Measurements from ENCODE around the gene NPAS3.

- TF ChIP-seq, protein P1, sequence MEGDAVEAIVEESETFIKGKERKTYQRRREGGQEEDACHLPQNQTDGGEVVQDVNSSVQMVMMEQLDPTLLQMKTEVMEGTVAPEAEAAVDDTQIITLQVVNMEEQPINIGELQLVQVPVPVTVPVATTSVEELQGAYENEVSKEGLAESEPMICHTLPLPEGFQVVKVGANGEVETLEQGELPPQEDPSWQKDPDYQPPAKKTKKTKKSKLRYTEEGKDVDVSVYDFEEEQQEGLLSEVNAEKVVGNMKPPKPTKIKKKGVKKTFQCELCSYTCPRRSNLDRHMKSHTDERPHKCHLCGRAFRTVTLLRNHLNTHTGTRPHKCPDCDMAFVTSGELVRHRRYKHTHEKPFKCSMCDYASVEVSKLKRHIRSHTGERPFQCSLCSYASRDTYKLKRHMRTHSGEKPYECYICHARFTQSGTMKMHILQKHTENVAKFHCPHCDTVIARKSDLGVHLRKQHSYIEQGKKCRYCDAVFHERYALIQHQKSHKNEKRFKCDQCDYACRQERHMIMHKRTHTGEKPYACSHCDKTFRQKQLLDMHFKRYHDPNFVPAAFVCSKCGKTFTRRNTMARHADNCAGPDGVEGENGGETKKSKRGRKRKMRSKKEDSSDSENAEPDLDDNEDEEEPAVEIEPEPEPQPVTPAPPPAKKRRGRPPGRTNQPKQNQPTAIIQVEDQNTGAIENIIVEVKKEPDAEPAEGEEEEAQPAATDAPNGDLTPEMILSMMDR (IDR thresholded peaks at IDR 0.05; ENCODE audit: low read length): no peak
- no peak for TF ChIP-seq EZH2 (optimal IDR thresholded peaks at IDR 0.05; ENCODE audit: low read depth, low read length)
Observed at GRCh38 chr14:33493266-33493665, 554.6 kb downstream of the NPAS3 start.
